OCI-LY3 (cell line): ENCODE data around the gene GINS1.

ENCODE experiments used
- H2AFZ ChIP-seq: fragments of 200-600, 300-600 bp; shearing (Covaris generic); 2 replicates; pipeline ENCODE4 v1.6.0; 2014; ENCODE audit warnings: antibody characterized with exemption, low read depth, low read length
- H3K27ac ChIP-seq: fragments of 200-600, 300-600 bp; sonication (generic); 2 replicates; pipeline ENCODE4 v1.5.1; 2014; ENCODE audit warnings: mild to moderate bottlenecking, low read length, moderate library complexity, mixed read lengths
- H3K27me3 ChIP-seq: fragments of 200-600, 300-600 bp; sonication (generic); 2 replicates; pipeline ENCODE4 v1.6.1; 2014; ENCODE audit warnings: low read depth, low read length, mixed read lengths
- H3K36me3 ChIP-seq: fragments of 200-600, 300-600 bp; sonication (generic); replicated peaks from 2 replicates; pipeline ENCODE3; 2014; ENCODE audit warnings: low read depth, low read length, mixed read lengths
- H3K4me1 ChIP-seq: fragments of 300-600, 200-600 bp; sonication (generic); 2 replicates; pipeline ENCODE4 v1.6.1; 2014; ENCODE audit warnings: low read length, mixed read lengths
- H3K4me2 ChIP-seq: fragments of 200-600, 300-600 bp; sonication (generic); 2 replicates; pipeline ENCODE4 v1.6.1; 2014; ENCODE audit warnings: low read length, mixed read lengths
- H3K4me3 ChIP-seq: fragments of 300-600, 200-600 bp; sonication (generic); 2 replicates; pipeline ENCODE4 v1.5.1; 2014; ENCODE audit warnings: antibody characterized with exemption, mild to moderate bottlenecking, low read length, moderate library complexity
- H3K79me2 ChIP-seq: fragments of 300-600, 200-600 bp; shearing (Covaris generic); 2 replicates; pipeline ENCODE4 v1.6.1; 2014; ENCODE audit warnings: mild to moderate bottlenecking, low read length, mixed read lengths
- H3K9ac ChIP-seq: fragments of 300-600, 200-600 bp; shearing (Covaris generic); 2 replicates; pipeline ENCODE4 v1.6.0; 2014; ENCODE audit warnings: mild to moderate bottlenecking, low read length, moderate library complexity
- H3K9me3 ChIP-seq: fragments of 200-600, 300-600 bp; shearing (Covaris generic); 2 replicates; pipeline ENCODE4 v1.6.1; 2014; ENCODE audit warnings: low read length, mixed read lengths; ENCODE audit not compliant: insufficient read depth
- H4K20me1 ChIP-seq: fragments of 200-600, 300-600 bp; sonication (generic); 2 replicates; pipeline ENCODE4 v1.6.1; 2016; ENCODE audit warnings: low read length, mixed read lengths; ENCODE audit not compliant: insufficient read depth
- CTCF ChIP-seq: fragments of 200-600, 300-600 bp; sonication (generic); IDR thresholded peaks from 2 replicates; pipeline ENCODE4 v1.5.1; 2014; ENCODE audit warnings: antibody characterized with exemption, low read length, low read depth
- EZH2phosphoT487 ChIP-seq: fragments of 200-600 bp; shearing (Covaris generic); IDR thresholded peaks from 2 replicates; pipeline ENCODE4 v1.6.1; 2018; ENCODE audit warnings: antibody characterized with exemption, mixed run types, low read depth

GINS1 gene

DNA sequence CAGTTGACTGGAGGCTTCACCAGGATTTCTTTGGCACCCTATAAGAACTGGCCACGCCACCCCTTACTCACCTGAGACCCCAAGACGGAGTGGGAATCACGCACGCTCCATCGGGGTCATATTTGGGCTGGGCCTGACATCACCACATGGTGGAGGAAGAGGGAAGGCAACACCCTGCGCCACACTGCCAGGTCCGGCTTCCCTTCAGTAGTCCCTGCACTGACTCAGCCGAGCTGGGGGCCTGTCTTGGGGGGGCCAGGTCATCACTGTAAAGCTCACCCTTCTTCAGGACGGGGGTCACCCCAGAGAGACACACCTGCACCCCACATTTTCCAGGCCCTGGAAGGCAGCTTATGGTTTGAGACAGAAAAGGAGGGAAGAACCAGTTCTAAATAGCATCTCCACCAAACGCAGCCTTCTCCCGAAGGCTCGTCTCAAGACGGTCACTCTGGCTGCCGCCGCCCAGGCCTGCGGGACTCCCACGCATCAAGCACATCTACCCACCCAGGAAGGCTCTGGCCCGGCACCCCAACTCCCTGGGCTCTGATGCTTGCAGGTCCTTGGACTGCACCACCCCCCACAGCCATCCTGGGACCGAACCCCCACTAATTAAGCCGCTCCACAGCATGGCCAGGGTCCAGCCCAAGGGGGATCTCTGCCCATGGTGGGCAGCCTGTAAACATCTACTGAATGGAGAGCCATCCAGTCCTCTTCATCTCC lies 51.8 kb downstream of the GINS1 start:
- Histone ChIP-seq H3K4me1 (peaks cover 5% of the 10 kb centered on the region; the same call in 1 of the 2 replicates), H3K27me3 (peaks cover 2% of the 10 kb centered on the region; the same call in 1 of the 2 replicates), H3K79me2 (no peaks in the 10 kb centered on the region), H3K9me3 (no peaks in the 10 kb centered on the region), H4K20me1 (no peaks in the 10 kb centered on the region), H3K9ac (no peak overlapping the region), H3K36me3 (no peaks in the 10 kb centered on the region), H3K27ac (no peak overlapping the region), H3K4me2 (no peak overlapping the region), H3K4me3 (no peak overlapping the region), H2AFZ (no peak overlapping the region)
- TF ChIP-seq CTCF (no peak), EZH2phosphoT487 (no peak)

DNA sequence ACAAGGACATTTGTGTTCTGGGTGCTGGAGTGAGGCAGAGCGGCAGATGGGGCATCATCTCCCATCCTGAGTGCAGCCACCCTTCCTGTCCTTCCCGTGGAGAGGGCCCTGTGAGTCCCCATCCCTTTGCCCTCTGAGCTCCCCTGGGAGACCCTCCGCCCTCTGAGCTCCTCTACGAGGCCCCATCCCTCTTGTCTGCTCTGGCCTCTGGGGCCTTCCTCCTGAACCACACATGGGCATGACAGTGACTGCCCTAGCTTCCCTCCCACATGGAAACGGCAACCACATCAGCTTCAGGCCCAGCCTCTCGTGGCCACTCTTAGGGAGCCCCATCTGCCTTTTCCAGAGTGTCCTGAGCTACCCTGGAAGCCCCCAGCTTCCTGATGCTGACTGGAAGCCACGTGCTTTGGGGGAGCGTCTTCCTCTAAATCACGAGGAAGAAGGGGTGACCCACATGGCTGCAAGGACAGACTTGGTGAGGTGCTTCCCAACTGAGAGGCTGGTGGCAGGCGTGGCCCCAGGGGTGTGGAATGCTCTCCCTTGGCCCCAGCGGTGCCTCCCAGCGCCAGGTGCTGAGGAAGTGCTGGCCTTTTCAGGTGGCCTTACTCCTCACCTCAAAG lies 52.6 kb downstream of the GINS1 start:
- Histone ChIP-seq H4K20me1 (no peaks in the 10 kb centered on the region), H3K36me3 (no peaks in the 10 kb centered on the region), H3K4me2 (no peak overlapping the region), H3K27ac (no peak overlapping the region), H3K4me3 (no peak overlapping the region), H3K79me2 (no peaks in the 10 kb centered on the region), H3K27me3 (peaks cover 2% of the 10 kb centered on the region; the same call in 1 of the 2 replicates), H3K9ac (no peak overlapping the region), H3K9me3 (no peaks in the 10 kb centered on the region), H3K4me1 (peaks cover 5% of the 10 kb centered on the region; the same call in 1 of the 2 replicates), H2AFZ (no peak overlapping the region)
- no peak for TF ChIP-seq EZH2phosphoT487
- TF ChIP-seq CTCF = no peak

DNA sequence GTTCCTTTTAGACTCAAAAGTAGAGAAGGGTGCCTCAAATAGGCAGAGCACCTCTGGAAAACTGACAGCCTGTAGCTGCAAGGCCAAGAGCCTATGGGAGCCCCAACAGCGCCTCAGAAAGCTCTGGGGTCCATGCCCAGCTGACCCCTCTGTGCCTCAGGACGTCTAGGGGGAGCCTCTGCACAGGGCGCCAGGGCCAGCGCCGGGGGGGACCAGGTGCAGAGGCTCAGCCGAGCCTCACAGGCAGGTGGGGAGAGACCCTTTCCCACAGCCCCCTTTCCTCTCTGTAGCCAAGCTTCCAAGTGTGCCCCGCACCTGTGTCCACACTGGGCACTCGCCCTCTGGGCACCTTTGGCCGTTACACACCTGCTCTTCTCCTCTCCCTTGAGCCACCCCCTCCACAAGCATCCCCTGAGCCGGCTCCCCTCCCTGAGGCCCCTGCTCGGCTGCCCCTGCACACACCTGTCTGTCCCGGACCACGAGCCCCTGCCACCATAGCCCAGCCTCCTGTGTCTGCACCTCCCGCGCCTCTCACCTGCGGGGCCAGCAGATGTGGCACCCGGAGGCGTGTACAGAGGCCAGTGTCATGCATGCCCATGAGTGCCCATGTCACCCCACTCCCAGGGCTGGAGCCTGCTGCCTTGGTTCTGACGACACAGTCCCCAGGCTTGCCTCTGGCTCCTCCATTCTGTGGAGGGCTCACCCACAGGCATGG lies 53.2 kb downstream of the GINS1 start:
- Histone ChIP-seq H3K27me3 (peaks cover 2% of the 10 kb centered on the region; the same call in 1 of the 2 replicates), H3K4me1 (peaks cover 5% of the 10 kb centered on the region; the same call in 1 of the 2 replicates), H3K4me3 (no peak overlapping the region), H4K20me1 (no peaks in the 10 kb centered on the region), H3K27ac (no peak overlapping the region), H2AFZ (no peak overlapping the region), H3K9ac (no peak overlapping the region), H3K79me2 (no peaks in the 10 kb centered on the region), H3K36me3 (no peaks in the 10 kb centered on the region), H3K9me3 (no peaks in the 10 kb centered on the region), H3K4me2 (no peak overlapping the region)
- TF ChIP-seq CTCF (no peak), EZH2phosphoT487 (no peak)

- Histone ChIP-seq H3K9me3 (no peaks in the 10 kb centered on the region), H3K9ac (no peak overlapping the region), H3K27ac (no peak overlapping the region), H3K36me3 (no peaks in the 10 kb centered on the region), H3K27me3 (peaks cover 2% of the 10 kb centered on the region; the same call in 1 of the 2 replicates), H4K20me1 (no peaks in the 10 kb centered on the region), H3K79me2 (no peaks in the 10 kb centered on the region), H3K4me2 (no peak overlapping the region), H3K4me1 (peaks cover 5% of the 10 kb centered on the region; the same call in 1 of the 2 replicates), H2AFZ (no peak overlapping the region), H3K4me3 (no peak overlapping the region)
- TF ChIP-seq EZH2phosphoT487 (no peak), CTCF (no peak)
Measured at GRCh38 chr20:25461281-25461650, 53.8 kb downstream of the GINS1 start.
